Measurements from ENCODE around the gene KRT83.

The KRT83 gene

GRCh38 chr12:52277486-52278245, 43.5 kb downstream of the KRT83 start:
- ChIA-PET POLR2A (interaction anchor here (0.7 kb wide), 2 partner anchors 30 to 85 kb away, joined by 5 to 6 read pairs; no protein-coding TSS in a partner anchor), CTCF (interaction anchor here (0.6 to 7.3 kb wide), 27 partner anchors 9 to 143 kb away, joined by 3 to 98 read pairs (median 9); partner anchors contain the start of gene KRT80)
- no peaks in the 10 kb centered on the region; the same call in 1 of the 2 replicates for H3K4me1 ChIP-seq (ENCODE audit: control insufficient read depth, insufficient read depth, low read length)
- H3K27ac ChIP-seq (ENCODE audit: extremely low read depth, low read depth, low read length) = no peak overlapping the region
- no peaks in the 10 kb centered on the region for H3K9me3 ChIP-seq (ENCODE audit: control insufficient read depth, insufficient read depth, low read depth, low read length)
- H3K4me3 ChIP-seq (ENCODE audit: low read depth, low read length) = no peak overlapping the region
- TF ChIP-seq ZNF114 (tag by site-specific recombination; IDR thresholded peaks at IDR 0.05) (no peak), ZBTB17 (tag by site-specific recombination; IDR thresholded peaks at IDR 0.05) (peak; percentile 46; the same call in 1 of the 2 replicates)
- no peaks in the 10 kb centered on the region for H3K36me3 ChIP-seq (ENCODE audit: control insufficient read depth in 2 of 2, insufficient read depth in 1 of 2, low read length in 2 of 2)

- Histone ChIP-seq H3K36me3 (ENCODE audit: control insufficient read depth in 2 of 2, insufficient read depth in 1 of 2, low read length in 2 of 2) (no peaks in the 10 kb centered on the region), H3K27ac (ENCODE audit: extremely low read depth, low read depth, low read length) (no peak overlapping the region), H3K4me1 (ENCODE audit: control insufficient read depth, insufficient read depth, low read length) (no peaks in the 10 kb centered on the region; the same call in 1 of the 2 replicates), H3K4me3 (ENCODE audit: low read depth, low read length) (no peak overlapping the region), H3K9me3 (ENCODE audit: control insufficient read depth, insufficient read depth, low read depth, low read length) (no peaks in the 10 kb centered on the region)
- TF ChIP-seq KLF1 (tag by site-specific recombination; IDR thresholded peaks at IDR 0.05) = no peak
- no peak for TF ChIP-seq ZNF112 (tag by site-specific recombination; IDR thresholded peaks at IDR 0.05)
- no peak for TF ChIP-seq ZNF155 (tag by site-specific recombination; IDR thresholded peaks at IDR 0.05)
- no peak for TF ChIP-seq ZNF18 (tag by site-specific recombination; IDR thresholded peaks at IDR 0.05)
- TF ChIP-seq HOXC10 (CRISPR knock-in tag; IDR thresholded peaks at IDR 0.05) = no peak
- TF ChIP-seq ZFHX2 (tag by site-specific recombination; conservative IDR thresholded peaks at IDR 0.05) = no peak
- no peak for TF ChIP-seq ZNF707 (tag by site-specific recombination; IDR thresholded peaks at IDR 0.05)
- no peak for TF ChIP-seq ZFP69B (tag by site-specific recombination; IDR thresholded peaks at IDR 0.05)
- no peak for TF ChIP-seq ZNF488 (tag by site-specific recombination; IDR thresholded peaks at IDR 0.05)
- TF ChIP-seq ZNF416 (tag by site-specific recombination; IDR thresholded peaks at IDR 0.05) = no peak
- TF ChIP-seq ZNF423 (tag by site-specific recombination; IDR thresholded peaks at IDR 0.05) = no peak
- no peak for TF ChIP-seq SP7 (tag by site-specific recombination; IDR thresholded peaks at IDR 0.05)
- TF ChIP-seq BCL6B (tag by site-specific recombination; IDR thresholded peaks at IDR 0.05) = no peak
- ChIA-PET CTCF (interaction anchor here (0.6 to 7.3 kb wide), 7 partner anchors 10 to 705 kb away, joined by 3 to 46 read pairs (median 3); no protein-coding TSS in a partner anchor), POLR2A (no interaction called here)
These were observed 45.5 kb downstream of the KRT83 start for GRCh38 chr12:52275686-52276085.

GRCh38 chr12:52274521-52275120, 46.6 kb downstream of the KRT83 start, which contains the start of gene KRT86:
TSS of gene KRT86 (plus strand) at chr12:52274645. CDS start at chr12:52301917, 27,272 bp downstream.
- H3K36me3 ChIP-seq (ENCODE audit: control insufficient read depth in 2 of 2, insufficient read depth in 1 of 2, low read length in 2 of 2) = no peaks in the 10 kb centered on the region
- no peaks in the 10 kb centered on the region for H3K4me1 ChIP-seq (ENCODE audit: control insufficient read depth, insufficient read depth, low read length)
- no peak within 1 kb of the TSS for H3K27ac ChIP-seq (ENCODE audit: extremely low read depth, low read depth, low read length)
- H3K9me3 ChIP-seq (ENCODE audit: control insufficient read depth, insufficient read depth, low read depth, low read length) = no peaks in the 10 kb centered on the region
- POLR2A ChIA-PET = no interaction called here
- CTCF ChIA-PET = interaction anchor here (0.5 to 1.2 kb wide), 5 partner anchors 29 to 706 kb away, joined by 3 to 5 read pairs (median 3); no protein-coding TSS in a partner anchor
- TF ChIP-seq GLIS1 (tag by site-specific recombination; IDR thresholded peaks at IDR 0.05) (peak; percentile 24; the same call in 1 of the 2 replicates), ZIC2 (tag by site-specific recombination; IDR thresholded peaks at IDR 0.05) (peak; percentile 30; the same call in 1 of the 2 replicates), ZNF37A (tag by site-specific recombination; IDR thresholded peaks at IDR 0.05) (no peak), PRDM10 (tag by site-specific recombination; IDR thresholded peaks at IDR 0.05) (peak; percentile 8; the same call in 1 of the 2 replicates)
- H3K4me3 ChIP-seq (ENCODE audit: low read depth, low read length) = no peak within 1 kb of the TSS

Data from HEK293 (cell line).